Vagina (tissue), 2 donors: ENCODE measurements around the gene ANAPC4. TPM values are rescaled to one million over a fixed set of nuclear protein-coding genes. Genes with fewer than 3 reads are reported as not detected.
A peak's percentile ranks its signal among the peaks of the same experiment; 100 is the strongest.

Experiments
- DNase-seq, 2 donors: peaks; one replicate each; pipeline ENCODE4 v3.0.0-alpha.2; 2017; ENCODE audit errors: extremely low spot score in 2 of 2
- H3K27ac ChIP-seq: fragments of 200-600 bp; sonication (generic); one replicate; pipeline ENCODE4 v1.5.1; 2019
- H3K27me3 ChIP-seq: fragments of 200-600 bp; sonication (generic); one replicate; pipeline ENCODE4 v1.5.1; 2019
- H3K36me3 ChIP-seq, 2 donors: fragments of 200-600 bp; sonication (generic); one replicate each; pipeline ENCODE4 v1.5.1; 2017 to 2019
- H3K4me1 ChIP-seq: fragments of 200-600 bp; sonication (generic); one replicate; pipeline ENCODE4 v1.5.1; 2019
- H3K4me3 ChIP-seq, 2 donors: fragments of 200-600 bp; sonication (generic); 1 replicate in 1 of 2; 2 replicates in 1 of 2; pipeline ENCODE4 v1.5.1; 2016 to 2019
- H3K9me3 ChIP-seq: fragments of 200-600 bp; sonication (generic); one replicate; pipeline ENCODE4 v1.5.1; 2019
- POLR2A ChIP-seq, 2 donors: fragments of 450-650 bp; IDR thresholded peaks; one replicate each; pipeline ENCODE4 v1.6.1; 2017; ENCODE audit warnings: antibody characterized with exemption in 2 of 2, mild to moderate bottlenecking in 2 of 2, moderate library complexity in 2 of 2
- POLR2AphosphoS5 ChIP-seq, 2 donors: sonication (generic); formaldehyde crosslinking; IDR thresholded peaks; one replicate each; pipeline ENCODE4 v1.9.0; 2017; ENCODE audit warnings: antibody characterized with exemption in 2 of 2, mild to moderate bottlenecking in 2 of 2, low read depth in 1 of 2; ENCODE audit not compliant: insufficient read depth in 1 of 2
- intact Hi-C: fragments of 100-400 bp; cut with DNase I; formaldehyde crosslinking; loops from one replicate; pipeline ENCODE4 v1.15.1; 2023
- total RNA-seq: library from RNA; depleted of rRNA; stranded (reverse); fragments of >200 nt; gene quantifications from one replicate; pipeline ENCODE4 v1.2.3, GENCODE V29; 2016
- TF ChIP-seq, protein P1 (sequence below), 3 experiments: fragments of 450-650 bp in 2 of 3; fragments of 200-600 bp in 1 of 3; sonication (generic) in 1 of 3; IDR thresholded peaks; one replicate each; pipeline ENCODE4 v1.5.1; 2017 to 2019; ENCODE audit warnings: antibody characterized with exemption in 3 of 3, mild to moderate bottlenecking in 2 of 3, moderate library complexity in 2 of 3

The ANAPC4 gene
- total RNA-seq, 1 donor from 2014 or later = 33.6 TPM

DNA sequence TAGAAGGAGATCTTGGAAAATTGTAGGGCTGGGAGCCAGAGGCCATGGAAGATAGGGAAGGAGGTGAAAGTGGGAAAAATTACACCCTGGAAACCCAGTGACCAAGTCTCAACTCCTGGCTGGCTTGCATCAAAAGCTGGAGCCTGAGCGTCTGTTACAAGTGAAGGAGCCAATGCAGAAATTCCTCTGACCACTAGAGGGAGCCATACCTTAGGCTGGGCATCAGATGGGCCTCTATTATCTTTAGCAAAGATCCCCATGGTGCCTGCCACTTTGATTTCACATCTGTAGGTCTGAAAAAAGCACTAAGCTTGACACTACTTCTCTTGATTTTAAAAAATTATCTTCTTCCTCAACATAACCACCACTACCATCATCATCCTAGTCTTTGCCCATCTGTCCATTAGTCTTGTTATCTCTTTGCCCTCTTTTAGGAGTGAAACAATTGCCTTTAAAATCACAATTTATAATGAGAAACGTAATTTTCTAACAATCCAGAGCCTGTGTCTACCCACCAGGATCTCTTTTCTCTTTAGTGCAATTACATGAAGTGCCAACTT is 62.9 kb downstream of the ANAPC4 start:
- Histone ChIP-seq H3K4me3 (no peak overlapping the region), H3K9me3 (no peaks in the 10 kb centered on the region), H3K36me3 (no peaks in the 10 kb centered on the region), H3K4me1 (no peaks in the 10 kb centered on the region), H3K27me3 (no peaks in the 10 kb centered on the region), H3K27ac (no peak overlapping the region)
- TF ChIP-seq, protein P1, sequence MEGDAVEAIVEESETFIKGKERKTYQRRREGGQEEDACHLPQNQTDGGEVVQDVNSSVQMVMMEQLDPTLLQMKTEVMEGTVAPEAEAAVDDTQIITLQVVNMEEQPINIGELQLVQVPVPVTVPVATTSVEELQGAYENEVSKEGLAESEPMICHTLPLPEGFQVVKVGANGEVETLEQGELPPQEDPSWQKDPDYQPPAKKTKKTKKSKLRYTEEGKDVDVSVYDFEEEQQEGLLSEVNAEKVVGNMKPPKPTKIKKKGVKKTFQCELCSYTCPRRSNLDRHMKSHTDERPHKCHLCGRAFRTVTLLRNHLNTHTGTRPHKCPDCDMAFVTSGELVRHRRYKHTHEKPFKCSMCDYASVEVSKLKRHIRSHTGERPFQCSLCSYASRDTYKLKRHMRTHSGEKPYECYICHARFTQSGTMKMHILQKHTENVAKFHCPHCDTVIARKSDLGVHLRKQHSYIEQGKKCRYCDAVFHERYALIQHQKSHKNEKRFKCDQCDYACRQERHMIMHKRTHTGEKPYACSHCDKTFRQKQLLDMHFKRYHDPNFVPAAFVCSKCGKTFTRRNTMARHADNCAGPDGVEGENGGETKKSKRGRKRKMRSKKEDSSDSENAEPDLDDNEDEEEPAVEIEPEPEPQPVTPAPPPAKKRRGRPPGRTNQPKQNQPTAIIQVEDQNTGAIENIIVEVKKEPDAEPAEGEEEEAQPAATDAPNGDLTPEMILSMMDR (IDR thresholded peaks at IDR 0.05) = peak; percentile 8 to 47 (median 40)
- TF ChIP-seq POLR2AphosphoS5 (IDR thresholded peaks at IDR 0.05; ENCODE audit: insufficient read depth in 1 of 2, low read depth in 1 of 2) = no peak
- intact Hi-C loops = no loop called here
- no peak for DNase-seq

DNA sequence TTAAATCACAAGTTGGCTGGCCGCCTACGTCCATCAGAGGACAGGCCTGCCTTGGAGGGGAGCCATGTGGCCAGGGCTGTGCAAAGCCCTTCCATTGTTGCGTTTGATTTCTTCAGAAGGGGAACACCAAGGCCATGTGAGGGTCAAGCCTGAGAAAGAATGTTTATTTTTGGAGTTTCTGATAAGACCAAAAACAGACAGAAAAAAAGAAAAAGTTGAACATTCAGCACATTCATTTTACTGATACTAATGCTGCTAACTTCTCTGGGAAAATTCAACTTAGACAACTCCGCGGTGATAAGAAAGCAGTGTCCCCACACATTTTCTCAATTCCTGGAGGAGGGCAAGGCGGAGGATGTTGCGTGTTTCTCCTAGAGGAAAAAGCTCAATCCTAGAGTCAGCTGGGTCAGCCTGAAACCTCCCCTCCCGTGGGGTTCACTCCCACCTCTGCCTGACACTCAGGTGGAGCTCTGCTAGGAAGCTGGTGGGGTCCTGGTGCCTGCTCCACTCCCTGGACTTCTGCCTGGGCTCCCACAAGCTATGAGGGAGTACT is 63.5 kb downstream of the ANAPC4 start:
- no peak overlapping the region for H3K4me3 ChIP-seq
- H3K9me3 ChIP-seq = no peaks in the 10 kb centered on the region
- H3K36me3 ChIP-seq = no peaks in the 10 kb centered on the region
- H3K4me1 ChIP-seq = no peaks in the 10 kb centered on the region
- no peak for DNase-seq
- H3K27me3 ChIP-seq = no peaks in the 10 kb centered on the region
- no peak for TF ChIP-seq POLR2AphosphoS5 (IDR thresholded peaks at IDR 0.05; ENCODE audit: insufficient read depth in 1 of 2, low read depth in 1 of 2)
- TF ChIP-seq, protein P1 (IDR thresholded peaks at IDR 0.05) = no peak
- no peak for TF ChIP-seq POLR2A (IDR thresholded peaks at IDR 0.05)
- H3K27ac ChIP-seq = no peak overlapping the region
- intact Hi-C loops = no loop called here

DNA sequence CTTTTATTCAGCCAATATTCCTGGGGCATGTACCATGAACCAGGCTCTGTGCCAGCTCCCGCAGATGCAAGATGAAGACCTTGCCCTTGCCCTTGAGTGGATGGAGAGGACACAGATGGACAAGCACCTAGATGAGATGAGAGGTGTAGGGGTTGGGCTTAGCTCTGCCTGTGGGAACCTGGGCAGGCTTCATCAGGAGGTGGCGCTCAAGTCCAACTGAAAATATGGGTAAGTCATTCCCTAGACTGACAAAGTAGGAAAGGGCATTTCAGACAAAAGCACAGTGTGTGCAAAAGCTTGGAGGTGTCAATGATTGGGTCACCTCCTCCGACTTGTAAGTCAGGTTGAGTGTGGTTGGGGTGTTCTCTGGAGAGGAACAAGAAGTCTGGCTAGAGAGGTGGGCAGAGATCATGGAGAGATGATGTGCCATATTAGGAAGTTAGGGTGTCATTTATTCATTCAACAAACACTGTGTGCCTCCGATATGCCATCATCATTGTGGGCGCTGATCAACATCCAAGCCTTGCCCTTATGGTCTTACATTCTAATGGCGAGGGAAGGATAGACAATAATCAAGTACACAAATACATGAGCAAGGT is 64.6 kb downstream of the ANAPC4 start:
- no peaks in the 10 kb centered on the region for H3K4me1 ChIP-seq
- TF ChIP-seq, protein P1 (IDR thresholded peaks at IDR 0.05) = no peak
- no peak for TF ChIP-seq POLR2AphosphoS5 (IDR thresholded peaks at IDR 0.05; ENCODE audit: insufficient read depth in 1 of 2, low read depth in 1 of 2)
- TF ChIP-seq POLR2A (IDR thresholded peaks at IDR 0.05) = no peak
- intact Hi-C loops = no loop called here

DNA sequence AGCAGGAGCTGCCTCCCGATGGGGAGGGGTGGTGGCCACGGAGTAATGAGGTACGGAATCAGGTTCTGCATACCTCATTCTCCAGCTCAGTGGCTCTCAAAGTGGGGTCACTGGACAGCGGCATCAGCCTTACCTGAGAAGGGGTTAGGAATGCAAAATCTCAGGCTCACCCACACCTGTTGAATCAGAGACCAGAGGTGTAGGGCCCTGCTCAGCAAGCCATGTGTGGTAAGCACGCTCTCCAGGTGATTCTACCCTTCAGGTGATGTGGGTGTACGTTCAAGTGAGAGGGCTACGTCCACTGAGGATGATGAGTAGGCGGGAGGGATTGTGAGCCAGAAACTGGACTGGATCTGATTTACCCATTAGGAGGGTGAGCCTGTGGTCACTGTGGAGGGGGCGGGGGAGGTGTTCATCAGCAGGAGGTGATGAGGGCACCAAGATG is 65.8 kb downstream of the ANAPC4 start:
- no peak overlapping the region for H3K4me3 ChIP-seq
- no peaks in the 10 kb centered on the region for H3K9me3 ChIP-seq
- TF ChIP-seq POLR2A (IDR thresholded peaks at IDR 0.05) (no peak), POLR2AphosphoS5 (IDR thresholded peaks at IDR 0.05; ENCODE audit: insufficient read depth in 1 of 2, low read depth in 1 of 2) (no peak)
- TF ChIP-seq, protein P1 (IDR thresholded peaks at IDR 0.05) = no peak
- no peak overlapping the region for H3K27ac ChIP-seq
- intact Hi-C loops = no loop called here
- no peaks in the 10 kb centered on the region for H3K4me1 ChIP-seq
- H3K27me3 ChIP-seq = no peaks in the 10 kb centered on the region
- no peaks in the 10 kb centered on the region for H3K36me3 ChIP-seq
- no peak for DNase-seq

More for the DNA sequence above, 64.6 kb downstream of the ANAPC4 start:
- no peaks in the 10 kb centered on the region for H3K27me3 ChIP-seq
- no peak for DNase-seq
- H3K27ac ChIP-seq = no peak overlapping the region
- no peaks in the 10 kb centered on the region for H3K9me3 ChIP-seq
- H3K36me3 ChIP-seq = no peaks in the 10 kb centered on the region
- no peak overlapping the region for H3K4me3 ChIP-seq

DNA sequence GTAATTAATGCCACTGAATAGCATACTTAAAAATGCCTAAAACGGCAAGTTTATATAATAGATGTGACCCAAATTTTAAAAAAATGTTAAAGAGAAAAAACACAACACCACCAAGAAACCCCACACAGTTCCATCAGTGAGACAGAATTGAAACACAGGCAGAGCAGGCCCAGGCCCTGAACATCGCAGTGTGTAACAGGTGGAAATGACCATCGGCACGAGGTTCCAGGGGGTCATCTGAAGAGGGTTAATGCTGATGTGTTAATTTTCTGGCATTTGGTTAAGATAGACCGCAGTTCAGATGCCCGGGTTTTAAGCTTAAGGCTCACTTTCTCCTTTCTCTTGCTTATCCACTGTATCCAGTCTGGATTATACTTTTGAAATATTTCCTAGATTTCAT is 66.8 kb downstream of the ANAPC4 start:
- DNase-seq = no peak
- no peaks in the 10 kb centered on the region for H3K36me3 ChIP-seq
- H3K27ac ChIP-seq = no peak overlapping the region
- no peak overlapping the region for H3K4me3 ChIP-seq
- H3K9me3 ChIP-seq = no peaks in the 10 kb centered on the region
- intact Hi-C loops = no loop called here
- TF ChIP-seq, protein P1 (IDR thresholded peaks at IDR 0.05) = no peak
- TF ChIP-seq POLR2A (IDR thresholded peaks at IDR 0.05) (no peak), POLR2AphosphoS5 (IDR thresholded peaks at IDR 0.05; ENCODE audit: insufficient read depth in 1 of 2, low read depth in 1 of 2) (no peak)
- peaks cover 4% of the 10 kb centered on the region for H3K4me1 ChIP-seq
- H3K27me3 ChIP-seq = no peaks in the 10 kb centered on the region
